GM12878 (cell line): ENCODE results near the gene NIPAL3. TPM values are rescaled to one million over a fixed set of nuclear protein-coding genes. Genes with fewer than 3 reads are reported as not detected.

Experiments
- ATAC-seq: fragments of 200-7000 bp; cut with Tn5 transposase; 3 replicates; pipeline ENCODE4 v1.9.1; 2020; ENCODE audit warnings: mild to moderate bottlenecking, moderate library complexity
- BruUV-seq: library from RNA; stranded (reverse); fragments of 400-500 nt; replicated peaks from 2 replicates; lab custom pipeline; 2021; lab: Mats Ljungman, UMichigan
- CTCF ChIA-PET: fragments of 300-600 bp; sonication (Branson Sonifier 250); formaldehyde crosslinking; extraction: SDS; loops from one replicate; lab custom pipeline; 2021; ENCODE audit warnings: inconsistent platforms; lab: Yijun Ruan, JAX
- POLR2A ChIA-PET: fragments of 350-600 bp; formaldehyde crosslinking; extraction: SDS; loops from one replicate; lab custom pipeline; 2021; ENCODE audit warnings: inconsistent platforms; lab: Charles Lee
- RAD21 ChIA-PET: fragments of 300-600 bp; sonication (Branson Sonifier 250); formaldehyde crosslinking; loops from one replicate; lab custom pipeline; 2023; ENCODE audit warnings: antibody characterized with exemption; ENCODE audit not compliant: unreplicated experiment; lab: Charles Lee
- SMC1A ChIA-PET: fragments of 300-600 bp; sonication (Branson Sonifier 250); formaldehyde crosslinking; loops from one replicate; lab custom pipeline; 2023; ENCODE audit not compliant: unreplicated experiment, uncharacterized antibody; lab: Charles Lee
- DNase-seq: peaks from one replicate; pipeline ENCODE4 v3.0.0-alpha.2; 2011; ENCODE audit warnings: low read depth, low spot score
- FAIRE-seq: peaks from 3 replicates; lab custom pipeline; 2011; peaks lifted over from hg19 to GRCh38; lab: Jason Lieb, UNC
- H2AFZ ChIP-seq: 2 replicates; pipeline ENCODE4 v1.6.0; 2011; ENCODE audit warnings: low read depth, low read length, control low read depth; ENCODE audit not compliant: control insufficient read depth
- H3K27ac ChIP-seq: 2 replicates; pipeline ENCODE4 v1.5.1; 2011; ENCODE audit warnings: control low read depth; ENCODE audit not compliant: control insufficient read depth, insufficient read depth
- H3K27me3 ChIP-seq, 2 experiments: replicated peaks in 1 of 2; 2 replicates each; pipeline versions ENCODE4 v1.6.0 to v1.6.1; 2011; ENCODE audit warnings: low read length in 1 of 2; ENCODE audit not compliant: control insufficient read depth in 2 of 2, insufficient read depth in 2 of 2
- H3K36me3 ChIP-seq, 2 experiments: 2 replicates each; pipeline ENCODE4 v1.5.1; 2011; ENCODE audit warnings: low read length in 1 of 2; ENCODE audit not compliant: control insufficient read depth in 2 of 2, insufficient read depth in 2 of 2
- H3K4me1 ChIP-seq: 2 replicates; pipeline ENCODE4 v1.6.1; 2011; ENCODE audit warnings: mild to moderate bottlenecking, low read length, moderate library complexity, mixed read lengths; ENCODE audit not compliant: control insufficient read depth, insufficient read depth
- H3K4me2 ChIP-seq: 2 replicates; pipeline ENCODE4 v1.6.0; 2011; ENCODE audit warnings: control low read depth; ENCODE audit not compliant: control insufficient read depth, insufficient read depth
- H3K4me3 ChIP-seq: fragments of 200-600 bp; sonication (generic); 2 replicates; pipeline ENCODE4 v1.5.1; 2016
- H3K79me2 ChIP-seq: 2 replicates; pipeline ENCODE4 v1.6.0; 2011; ENCODE audit warnings: low read length; ENCODE audit not compliant: control insufficient read depth, insufficient read depth
- H3K9ac ChIP-seq: 2 replicates; pipeline ENCODE4 v1.8.0; 2011; ENCODE audit warnings: low read length, control low read depth, mixed read lengths; ENCODE audit not compliant: control insufficient read depth, insufficient read depth
- H3K9me3 ChIP-seq: replicated peaks from 3 replicates; pipeline ENCODE4 v1.5.1; 2011; ENCODE audit warnings: mild to moderate bottlenecking, low read length; ENCODE audit not compliant: control insufficient read depth, insufficient read depth
- H4K20me1 ChIP-seq: 2 replicates; pipeline ENCODE4 v1.6.0; 2011; ENCODE audit not compliant: control insufficient read depth, insufficient read depth
- BCL11A ChIP-seq: IDR thresholded peaks from 2 replicates; pipeline ENCODE4 v1.6.1; 2011; ENCODE audit warnings: low read depth, low read length
- CBFB ChIP-seq: IDR thresholded peaks from 2 replicates; pipeline ENCODE4 v1.6.1; 2016; ENCODE audit warnings: antibody characterized with exemption, low read depth
- DPF2 ChIP-seq: fragments of 450-650 bp; IDR thresholded peaks from 2 replicates; pipeline ENCODE4 v1.6.1; 2017; ENCODE audit warnings: mild to moderate bottlenecking
- ETV6 ChIP-seq, 2 experiments: fragments of 450-650 bp in 1 of 2; IDR thresholded peaks in 1 of 2; conservative IDR thresholded peaks in 1 of 2; 2 replicates each; pipeline ENCODE4 v1.6.1; 2014; ENCODE audit warnings: antibody characterized with exemption in 1 of 2, borderline replicate concordance in 1 of 2, low read depth in 1 of 2, mild to moderate bottlenecking in 1 of 2, moderate library complexity in 1 of 2
- HDAC2 ChIP-seq: fragments of 200-600 bp; sonication (generic); IDR thresholded peaks from 2 replicates; pipeline ENCODE4 v1.6.1; 2017
- IKZF2 ChIP-seq, 2 experiments: fragments of 450-650 bp; IDR thresholded peaks; 2 replicates each; pipeline ENCODE4 v1.6.1; 2017; ENCODE audit warnings: mild to moderate bottlenecking in 2 of 2, moderate library complexity in 2 of 2
- KAT2A ChIP-seq: conservative IDR thresholded peaks from 2 replicates; pipeline ENCODE4 v1.6.1; 2011; ENCODE audit warnings: low read depth, low read length; ENCODE audit not compliant: control insufficient read depth
- NR2F1 ChIP-seq: fragments of 450-650 bp; conservative IDR thresholded peaks from 2 replicates; pipeline ENCODE4 v1.6.1; 2017; ENCODE audit warnings: mild to moderate bottlenecking
- RAD51 ChIP-seq: fragments of 450-650 bp; IDR thresholded peaks from 2 replicates; pipeline ENCODE4 v1.6.1; 2016; ENCODE audit warnings: moderate library complexity, mild to moderate bottlenecking, inconsistent platforms
- SMAD5 ChIP-seq: IDR thresholded peaks from 2 replicates; pipeline ENCODE4 v1.6.1; 2016; ENCODE audit warnings: antibody characterized with exemption, low read depth
- SP1 ChIP-seq: IDR thresholded peaks from one replicate; pipeline ENCODE4 v1.6.1; 2011; ENCODE audit warnings: low read depth, low read length
- STAT1 ChIP-seq: fragments of 450-650 bp; conservative IDR thresholded peaks from 2 replicates; pipeline ENCODE4 v1.6.1; 2014; ENCODE audit warnings: antibody characterized with exemption, mild to moderate bottlenecking
- SUZ12 ChIP-seq: fragments of 200-600 bp; sonication (generic); IDR thresholded peaks from one replicate; pipeline ENCODE4 v1.6.1; 2018; ENCODE audit warnings: antibody characterized with exemption, mild to moderate bottlenecking; ENCODE audit not compliant: unreplicated experiment
- TCF12 ChIP-seq: IDR thresholded peaks from 2 replicates; pipeline ENCODE4 v1.6.1; 2011; ENCODE audit warnings: low read depth, mild to moderate bottlenecking, low read length
- ZBED1 ChIP-seq: IDR thresholded peaks from 2 replicates; pipeline ENCODE4 v1.6.1; 2016; ENCODE audit warnings: borderline replicate concordance
- ZNF274 ChIP-seq: IDR thresholded peaks from one replicate; pipeline ENCODE4 v1.8.0; 2011; ENCODE audit not compliant: insufficient read length, insufficient read depth
- WGBS: methylation state at CpG from one replicate; pipeline ENCODE4 v1.1.6; 2016; ENCODE audit warnings: low lambda C conversion rate; ENCODE audit not compliant: insufficient replicate concordance, insufficient coverage; ENCODE audit errors: missing lambda C conversion rate; 5-methylcytosine and 5-hydroxymethylcytosine counted together
- in situ Hi-C: fragments of 300-500 bp; cut with MboI; formaldehyde crosslinking; loops from 9 replicates; pipeline ENCODE4 v1.14.3; 2018; ENCODE audit warnings: mixed read lengths
- intact Hi-C: fragments of 100-400 bp; cut with micrococcal nuclease; formaldehyde crosslinking; loops from one replicate; pipeline ENCODE4 v1.14.2; 2022; ENCODE audit not compliant: unreplicated experiment
- polyA plus RNA-seq, 11 experiments: library from polyadenylated mRNA; depleted of rRNA in 4 of 11; unstranded in 6 of 11; stranded (reverse) in 5 of 11; fragments of >200 nt; fragmentation: Nextera tagmentation in 4 of 11; fragmentation: Illumina TruSeq in 1 of 11; extraction: Ambion mirVana in 4 of 11; extraction: Trizol in 1 of 11; gene quantifications; 1 replicate in 1 of 11; 2 replicates in 10 of 11; pipeline versions ENCODE4 v1.2.1 to v1.2.3, GENCODE V29; 2011 to 2016; ENCODE audit warnings: inconsistent platforms in 2 of 11, missing spikeins in 2 of 11, low read depth in 1 of 11
- total RNA-seq, 4 experiments: library from RNA; depleted of rRNA in 3 of 4; stranded (reverse); fragments of >200 nt in 3 of 4; fragmentation: Illumina TruSeq in 1 of 4; extraction: Trizol in 1 of 4; gene quantifications; 2 replicates each; pipeline versions ENCODE4 v1.2.1 to v1.2.3, GENCODE V29; 2013 to 2021
- TF ChIP-seq, protein P1 (sequence below): IDR thresholded peaks from 2 replicates; pipeline ENCODE4 v1.6.1; 2011; ENCODE audit warnings: low read depth, low read length, improper control_type of control experiment, borderline replicate concordance
- TF ChIP-seq, protein P2 (sequence below): IDR thresholded peaks from 2 replicates; pipeline ENCODE4 v1.6.1; 2012; ENCODE audit warnings: low read depth, low read length, improper control_type of control experiment
- TF ChIP-seq, protein P3 (sequence below): fragments of 450-650 bp; formaldehyde crosslinking; IDR thresholded peaks from 2 replicates; pipeline ENCODE4 v1.4.0; 2022; ENCODE audit warnings: mild to moderate bottlenecking, moderate library complexity

The NIPAL3 gene
- total and polyA plus RNA-seq, 10 of the 15 experiments (the other 5 are each of a cell fraction or from before 2014, with no cell fraction given): 2.1 to 9.4 (median 4.2) TPM

DNA sequence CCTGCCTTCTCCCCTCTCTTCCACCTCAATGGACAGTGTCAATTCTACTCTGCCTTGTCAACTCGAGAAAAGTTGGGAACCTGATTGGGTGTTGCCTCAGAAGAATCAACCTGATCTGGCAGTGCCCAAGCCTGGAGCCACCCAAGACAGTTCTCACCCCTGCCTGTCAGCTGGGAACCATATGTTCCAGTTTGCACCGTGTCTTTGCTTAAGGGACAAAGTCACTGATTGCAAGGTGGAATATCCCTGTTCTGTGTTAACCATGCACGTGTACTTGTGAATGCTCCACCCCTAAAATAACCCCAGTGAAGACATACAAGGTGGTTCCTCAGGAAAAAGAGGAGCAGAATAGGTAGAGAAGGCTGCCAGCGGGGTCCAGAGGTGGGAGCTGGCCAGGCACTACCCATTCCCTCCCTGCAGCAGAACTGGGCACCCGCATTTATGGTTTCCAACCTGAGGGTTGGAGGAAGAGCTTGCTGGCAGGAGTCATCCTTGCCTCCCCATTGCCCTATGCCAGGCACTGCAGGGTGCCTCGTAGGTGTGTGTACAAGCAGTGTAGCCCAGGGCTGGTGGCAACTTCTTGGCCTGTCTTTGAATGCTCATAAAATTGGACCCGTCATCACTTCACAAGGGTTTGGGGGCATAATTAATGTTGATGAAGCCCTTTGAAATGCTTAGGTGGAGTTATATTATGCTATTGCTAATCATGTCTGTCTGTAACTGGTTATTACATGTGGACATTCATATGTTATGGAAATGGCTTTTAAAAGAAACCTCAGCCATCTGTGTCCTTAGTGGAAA is 11.3 kb downstream of the NIPAL3 start (continued):
- TF ChIP-seq RAD51 (no peak), ZNF274 (no peak), DPF2 (no peak)
- TF ChIP-seq, protein P1, sequence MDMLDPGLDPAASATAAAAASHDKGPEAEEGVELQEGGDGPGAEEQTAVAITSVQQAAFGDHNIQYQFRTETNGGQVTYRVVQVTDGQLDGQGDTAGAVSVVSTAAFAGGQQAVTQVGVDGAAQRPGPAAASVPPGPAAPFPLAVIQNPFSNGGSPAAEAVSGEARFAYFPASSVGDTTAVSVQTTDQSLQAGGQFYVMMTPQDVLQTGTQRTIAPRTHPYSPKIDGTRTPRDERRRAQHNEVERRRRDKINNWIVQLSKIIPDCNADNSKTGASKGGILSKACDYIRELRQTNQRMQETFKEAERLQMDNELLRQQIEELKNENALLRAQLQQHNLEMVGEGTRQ: no peak

DNA sequence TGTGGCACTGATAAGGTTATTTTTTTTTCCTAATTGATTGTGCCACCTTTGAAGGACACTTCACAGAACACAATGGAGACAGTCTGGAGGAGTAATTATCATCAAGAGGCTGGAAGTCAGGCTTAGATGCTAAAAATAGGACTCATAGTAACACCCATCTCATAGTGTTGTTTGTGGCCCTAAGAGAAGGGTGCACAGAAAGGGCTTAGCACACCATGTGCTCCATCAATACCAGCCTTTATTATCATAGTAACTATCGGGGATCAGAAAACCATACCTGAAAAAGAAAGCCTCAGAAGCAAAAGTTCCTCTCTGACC is 11.9 kb downstream of the NIPAL3 start:
- no peak overlapping the region for H3K4me3 ChIP-seq
- ATAC-seq (no peak), FAIRE-seq (no peak), DNase-seq (no peak)
- in situ Hi-C loops (no loop called here), intact Hi-C loops (no loop called here)
- H3K9me3 ChIP-seq: no peaks in the 10 kb centered on the region
- H3K36me3 ChIP-seq: no peaks in the 10 kb centered on the region; a peak in 1 of 4 replicates
- H3K27ac ChIP-seq: no peak overlapping the region
- BruUV-seq: no TSS peak
- no peaks in the 10 kb centered on the region for H3K4me1 ChIP-seq
- WGBS: 88% methylated on average over 1 of the region's 1 CpG
- H2AFZ ChIP-seq: no peak overlapping the region
- H4K20me1 ChIP-seq: no peaks in the 10 kb centered on the region; the same call in 1 of the 2 replicates
- H3K27me3 ChIP-seq: no peaks in the 10 kb centered on the region
- ChIA-PET SMC1A (no interaction called here), CTCF (no interaction called here), POLR2A (no interaction called here), RAD21 (no interaction called here)
- no peak overlapping the region for H3K4me2 ChIP-seq
- H3K9ac ChIP-seq: no peak overlapping the region
- TF ChIP-seq ZBED1 (no peak), STAT1 (no peak), SMAD5 (no peak), SUZ12 (no peak), BCL11A (no peak), TCF12 (no peak), ZNF274 (no peak), SP1 (no peak), DPF2 (no peak), IKZF2 (IDR thresholded peaks at IDR 0.05) (no peak), KAT2A (no peak), ETV6 (conservative IDR thresholded peaks at IDR 0.05 in 1 of 2, IDR thresholded peaks at IDR 0.05 in 1 of 2; ENCODE audit: borderline replicate concordance in 1 of 2, low read depth in 1 of 2) (no peak), HDAC2 (no peak), CBFB (no peak), NR2F1 (no peak)
- TF ChIP-seq, protein P2, sequence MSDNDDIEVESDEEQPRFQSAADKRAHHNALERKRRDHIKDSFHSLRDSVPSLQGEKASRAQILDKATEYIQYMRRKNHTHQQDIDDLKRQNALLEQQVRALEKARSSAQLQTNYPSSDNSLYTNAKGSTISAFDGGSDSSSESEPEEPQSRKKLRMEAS: no peak
- TF ChIP-seq, protein P3, sequence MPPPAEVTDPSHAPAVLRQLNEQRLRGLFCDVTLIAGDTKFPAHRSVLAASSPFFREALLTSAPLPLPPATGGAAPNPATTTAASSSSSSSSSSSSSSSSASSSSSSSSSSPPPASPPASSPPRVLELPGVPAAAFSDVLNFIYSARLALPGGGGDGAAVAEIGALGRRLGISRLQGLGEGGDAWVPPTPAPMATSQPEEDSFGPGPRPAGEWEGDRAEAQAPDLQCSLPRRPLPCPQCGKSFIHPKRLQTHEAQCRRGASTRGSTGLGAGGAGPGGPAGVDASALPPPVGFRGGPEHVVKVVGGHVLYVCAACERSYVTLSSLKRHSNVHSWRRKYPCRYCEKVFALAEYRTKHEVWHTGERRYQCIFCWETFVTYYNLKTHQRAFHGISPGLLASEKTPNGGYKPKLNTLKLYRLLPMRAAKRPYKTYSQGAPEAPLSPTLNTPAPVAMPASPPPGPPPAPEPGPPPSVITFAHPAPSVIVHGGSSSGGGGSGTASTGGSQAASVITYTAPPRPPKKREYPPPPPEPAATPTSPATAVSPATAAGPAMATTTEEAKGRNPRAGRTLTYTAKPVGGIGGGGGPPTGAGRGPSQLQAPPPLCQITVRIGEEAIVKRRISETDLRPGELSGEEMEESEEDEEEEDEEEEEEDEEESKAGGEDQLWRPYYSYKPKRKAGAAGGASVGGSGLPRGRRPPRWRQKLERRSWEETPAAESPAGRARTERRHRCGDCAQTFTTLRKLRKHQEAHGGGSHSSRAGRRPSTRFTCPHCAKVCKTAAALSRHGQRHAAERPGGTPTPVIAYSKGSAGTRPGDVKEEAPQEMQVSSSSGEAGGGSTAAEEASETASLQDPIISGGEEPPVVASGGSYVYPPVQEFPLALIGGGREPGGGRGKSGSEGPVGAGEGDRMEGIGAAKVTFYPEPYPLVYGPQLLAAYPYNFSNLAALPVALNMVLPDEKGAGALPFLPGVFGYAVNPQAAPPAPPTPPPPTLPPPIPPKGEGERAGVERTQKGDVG (CRISPR knock-in tag): no peak
- H3K79me2 ChIP-seq: no peaks in the 10 kb centered on the region
